Medulla oblongata (tissue), 1 donor: ENCODE results near the gene LIF.

Experiments used
- DNase-seq: peaks from one replicate; pipeline ENCODE4 v3.0.0-alpha.2; 2015; ENCODE audit errors: extremely low spot score

LIF gene

DNA sequence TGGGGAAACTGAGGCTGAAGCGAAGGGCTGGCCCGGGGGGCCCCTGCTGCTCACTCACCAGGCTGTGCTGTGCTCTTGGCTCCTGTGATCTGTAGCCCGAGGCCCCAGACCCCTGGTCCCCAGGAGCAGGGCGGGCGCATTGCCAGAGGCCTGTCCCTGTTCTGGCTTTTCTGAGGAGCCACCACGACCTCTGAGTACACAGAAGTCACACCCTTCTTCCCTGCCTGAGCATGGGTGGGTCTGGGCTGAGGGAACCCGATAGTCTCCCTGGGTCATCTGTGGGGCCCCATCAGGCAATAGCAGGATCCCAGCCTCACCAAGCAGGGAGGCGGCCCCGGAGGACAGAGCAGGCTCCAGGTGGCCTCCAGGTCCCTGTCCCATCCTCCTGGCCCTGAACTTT lies 37.6 kb upstream of the LIF start:
- no peak for DNase-seq

GRCh38 chr22:30283342-30283741 lies 36.8 kb upstream of the LIF start:
- DNase-seq, result no peak

DNA sequence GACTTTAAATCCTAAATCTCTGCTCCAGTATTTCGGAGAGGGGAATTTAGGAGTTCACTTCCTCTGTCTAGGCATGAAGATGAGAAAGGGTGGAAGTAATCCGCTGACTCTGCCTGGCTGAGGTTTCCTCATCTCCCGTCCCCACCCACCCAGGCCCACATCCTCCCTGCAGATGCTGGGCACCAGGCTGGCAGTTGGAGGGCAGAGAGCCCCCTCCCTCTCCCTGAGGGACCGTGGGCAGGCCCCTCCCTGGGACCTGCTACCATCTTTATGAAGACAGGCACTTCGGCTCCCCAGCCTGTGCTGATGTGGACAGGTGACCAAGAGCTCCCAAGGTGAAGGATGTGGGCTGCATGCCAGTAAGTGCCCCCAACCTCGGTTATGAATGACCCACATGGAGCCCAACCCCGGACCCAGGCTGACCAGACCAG lies 36.1 kb upstream of the LIF start:
- no peak for DNase-seq

GRCh38 chr22:30280505-30280904 lies 33.9 kb upstream of the LIF start:
- DNase-seq, result no peak

GRCh38 chr22:30279932-30280331 lies 33.4 kb upstream of the LIF start:
- DNase-seq, result no peak

- DNase-seq, result no peak
Observed at GRCh38 chr22:30279046-30279788, 32.7 kb upstream of the LIF start.

DNA sequence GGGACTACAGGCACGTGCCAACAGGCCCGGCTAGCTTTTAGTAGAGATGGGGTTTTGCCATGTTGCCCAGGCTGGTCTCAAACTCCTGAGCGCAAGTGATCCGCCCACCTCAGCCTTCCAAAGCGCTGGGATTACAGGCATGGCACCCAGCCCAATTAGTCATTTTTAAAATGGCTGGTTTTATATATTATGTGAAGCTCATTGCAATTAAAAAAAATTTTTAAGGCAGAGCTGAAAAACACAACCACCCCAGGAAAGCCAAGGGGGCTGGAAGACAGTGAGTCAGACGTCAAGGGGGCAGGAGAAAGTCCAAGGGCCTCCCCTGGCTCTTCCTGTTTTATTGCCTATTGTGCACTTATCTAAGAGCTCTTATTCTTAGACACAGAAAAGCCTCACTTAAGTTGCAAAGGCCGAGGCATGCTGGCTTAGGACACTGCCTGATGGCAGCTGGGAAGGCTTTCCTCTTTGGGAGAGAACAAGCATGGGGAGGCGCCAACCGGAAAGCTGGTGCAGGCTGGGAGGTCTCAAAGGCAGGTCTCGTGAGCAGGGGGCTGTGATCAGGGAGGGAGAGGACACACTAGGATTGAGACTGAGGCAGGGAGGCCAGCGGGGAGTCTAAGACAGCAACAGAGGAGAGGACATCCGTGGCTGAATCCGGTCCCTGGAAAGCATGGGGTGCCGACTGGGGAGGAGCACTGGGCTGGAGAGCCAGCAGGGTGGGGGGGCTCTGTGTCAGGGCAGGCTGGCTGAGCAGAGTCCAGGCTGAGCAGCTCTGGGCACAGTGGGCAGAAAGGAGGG lies 31.2 kb upstream of the LIF start:
- DNase-seq, result peak; percentile 54

DNA sequence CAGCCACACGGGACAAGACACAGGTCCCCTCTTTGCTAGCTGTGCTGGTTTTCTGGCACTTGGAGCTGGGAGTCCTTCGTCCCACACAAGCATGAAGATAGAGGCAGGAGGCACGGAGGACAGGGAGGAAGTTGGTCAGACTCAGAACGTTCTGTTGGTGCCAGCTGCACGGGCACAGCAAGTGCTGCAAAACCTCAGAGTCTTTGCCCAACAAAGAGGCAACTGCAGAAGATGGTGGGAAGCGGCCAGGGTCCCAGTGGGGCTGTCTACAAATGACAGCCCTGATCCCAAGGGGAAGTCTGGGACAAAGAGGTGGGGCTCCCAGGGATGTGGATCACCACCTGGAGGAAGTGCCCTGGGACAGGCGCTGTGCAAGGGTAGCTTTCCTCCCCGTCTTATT lies 29.5 kb upstream of the LIF start:
- no peak for DNase-seq

DNA sequence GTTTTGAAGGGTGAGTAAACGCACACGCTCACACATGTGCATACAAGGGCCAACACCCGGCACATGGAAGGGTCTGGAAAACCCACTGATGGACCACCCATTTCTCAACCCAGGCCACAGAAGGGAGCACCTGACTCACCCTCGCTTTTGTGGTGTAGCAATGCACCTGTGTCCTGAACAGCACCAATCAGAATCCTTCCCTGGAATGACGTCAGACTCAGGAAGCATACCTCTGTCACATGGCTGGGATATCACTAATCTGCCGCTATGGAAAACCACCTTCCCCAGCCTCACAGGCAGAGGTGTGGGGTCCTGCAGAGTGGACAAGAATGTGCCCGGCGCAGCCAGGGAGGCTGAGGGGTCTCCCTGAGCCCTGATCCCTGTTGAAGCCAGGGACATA lies 29.1 kb upstream of the LIF start:
- no peak for DNase-seq

DNA sequence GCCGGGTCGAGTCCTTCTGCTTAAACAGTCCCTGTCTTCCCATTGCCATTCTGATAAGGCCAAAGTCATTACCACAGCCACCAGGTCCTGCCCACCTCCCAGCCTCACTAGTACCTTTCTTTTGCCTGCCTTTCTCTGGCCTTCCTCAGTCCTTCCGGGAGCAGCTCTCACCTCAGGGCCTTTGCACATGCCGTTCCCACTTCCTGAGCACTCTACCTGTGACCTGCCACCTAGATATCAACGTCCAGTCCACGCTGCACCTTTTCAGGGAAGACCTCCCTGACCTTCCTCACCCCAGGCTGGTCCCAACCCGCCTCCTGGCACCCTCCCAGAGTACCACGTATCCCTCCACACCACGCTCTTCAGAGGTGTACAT lies 27.9 kb upstream of the LIF start:
- DNase-seq, result no peak

DNA sequence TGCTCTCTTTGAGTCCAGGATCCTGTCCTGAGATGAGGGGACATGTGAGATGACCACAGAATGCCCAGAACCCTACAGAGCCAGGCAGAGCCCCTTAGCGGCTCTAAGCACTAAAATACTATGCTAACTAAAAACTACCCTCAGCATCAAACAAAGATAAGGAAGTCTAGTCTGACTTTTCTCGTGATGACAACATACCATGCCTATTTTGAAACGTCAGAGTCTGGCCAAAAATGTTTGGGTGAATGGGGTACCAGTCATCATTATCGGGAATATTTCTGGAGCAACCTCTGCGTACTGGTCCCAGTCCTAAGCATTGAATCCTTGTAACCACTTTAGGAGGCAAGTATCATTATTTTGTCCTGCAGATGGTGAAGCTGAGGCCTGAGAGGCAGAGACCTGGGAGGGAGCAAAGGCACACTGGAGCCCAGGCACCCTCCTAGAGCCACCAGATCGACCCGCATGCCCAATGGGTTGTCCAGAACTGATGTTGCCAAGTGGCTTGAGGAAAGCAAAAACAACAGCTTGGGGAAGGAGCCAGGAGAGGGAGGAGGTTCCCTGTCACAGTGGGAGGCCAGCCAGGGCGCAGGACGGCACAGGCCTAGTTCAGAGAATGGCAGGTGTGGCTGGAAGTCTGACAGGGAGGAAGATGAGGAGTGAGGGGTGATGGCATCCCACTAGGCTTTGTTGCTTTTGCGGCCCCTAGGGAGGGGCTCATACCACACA lies 27.3 kb upstream of the LIF start:
- DNase-seq, result no peak

DNA sequence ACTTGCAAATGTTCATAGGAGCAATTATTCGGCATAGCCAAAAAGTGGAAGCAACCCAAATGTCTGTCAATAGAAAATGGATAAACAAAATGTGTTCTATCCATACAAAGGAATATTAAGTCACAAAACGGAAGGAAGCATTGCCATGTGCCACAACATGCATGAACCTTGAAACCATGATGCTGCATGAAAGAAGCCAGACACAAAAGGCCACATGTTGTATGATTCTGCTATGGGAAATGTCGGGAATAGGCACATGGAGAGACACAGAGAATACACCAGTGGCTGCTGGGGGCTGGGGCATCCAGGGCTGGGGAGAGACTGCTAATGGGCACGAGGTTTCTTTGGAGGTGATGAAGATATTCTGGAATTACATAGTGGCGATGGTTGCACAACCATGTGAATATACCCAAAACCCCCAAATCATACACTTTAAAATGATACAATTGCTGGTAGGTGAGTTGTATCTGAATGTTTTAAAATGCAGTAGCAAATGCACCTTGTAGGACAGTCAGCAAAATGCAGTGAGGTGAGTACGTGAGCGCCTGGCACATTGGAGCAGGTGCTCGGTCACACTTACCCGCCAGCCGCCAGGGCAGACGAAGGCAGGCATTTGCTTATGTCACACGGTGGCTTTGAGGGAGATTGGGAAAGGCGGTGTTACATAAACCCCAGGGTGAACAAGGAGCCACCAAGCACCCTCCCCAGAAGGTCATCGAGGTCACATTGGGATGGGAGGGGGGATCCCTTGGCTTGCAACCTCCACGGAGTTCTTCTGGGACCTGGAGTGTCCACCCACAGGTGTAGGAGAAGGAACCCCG lies 26.4 kb upstream of the LIF start:
- DNase-seq, result no peak

- DNase-seq, result peak; percentile 89
Observed at GRCh38 chr22:30270832-30271231, 24.3 kb upstream of the LIF start.

DNA sequence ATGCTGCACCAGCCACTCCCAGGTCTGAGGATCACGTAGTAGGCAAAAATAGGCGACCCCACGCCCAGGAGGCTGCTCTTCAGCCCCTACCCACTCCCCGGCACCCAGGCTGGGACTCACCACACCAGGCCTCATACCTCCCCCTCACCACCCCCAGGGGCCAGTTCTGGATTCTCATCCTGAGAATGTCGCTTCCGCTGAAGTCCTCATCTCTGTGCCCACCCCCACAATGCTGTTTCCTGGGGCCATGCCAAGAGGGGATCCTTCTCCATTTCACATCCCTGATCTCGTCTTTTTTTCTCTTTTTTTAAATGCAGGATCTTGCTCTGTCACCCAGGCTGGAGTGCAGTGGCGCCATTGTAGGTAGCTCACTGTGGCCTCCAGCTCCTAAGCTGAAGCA lies 21.8 kb upstream of the LIF start:
- no peak for DNase-seq

- no peak for DNase-seq
Observed at GRCh38 chr22:30267382-30268302, 21.1 kb upstream of the LIF start.

DNA sequence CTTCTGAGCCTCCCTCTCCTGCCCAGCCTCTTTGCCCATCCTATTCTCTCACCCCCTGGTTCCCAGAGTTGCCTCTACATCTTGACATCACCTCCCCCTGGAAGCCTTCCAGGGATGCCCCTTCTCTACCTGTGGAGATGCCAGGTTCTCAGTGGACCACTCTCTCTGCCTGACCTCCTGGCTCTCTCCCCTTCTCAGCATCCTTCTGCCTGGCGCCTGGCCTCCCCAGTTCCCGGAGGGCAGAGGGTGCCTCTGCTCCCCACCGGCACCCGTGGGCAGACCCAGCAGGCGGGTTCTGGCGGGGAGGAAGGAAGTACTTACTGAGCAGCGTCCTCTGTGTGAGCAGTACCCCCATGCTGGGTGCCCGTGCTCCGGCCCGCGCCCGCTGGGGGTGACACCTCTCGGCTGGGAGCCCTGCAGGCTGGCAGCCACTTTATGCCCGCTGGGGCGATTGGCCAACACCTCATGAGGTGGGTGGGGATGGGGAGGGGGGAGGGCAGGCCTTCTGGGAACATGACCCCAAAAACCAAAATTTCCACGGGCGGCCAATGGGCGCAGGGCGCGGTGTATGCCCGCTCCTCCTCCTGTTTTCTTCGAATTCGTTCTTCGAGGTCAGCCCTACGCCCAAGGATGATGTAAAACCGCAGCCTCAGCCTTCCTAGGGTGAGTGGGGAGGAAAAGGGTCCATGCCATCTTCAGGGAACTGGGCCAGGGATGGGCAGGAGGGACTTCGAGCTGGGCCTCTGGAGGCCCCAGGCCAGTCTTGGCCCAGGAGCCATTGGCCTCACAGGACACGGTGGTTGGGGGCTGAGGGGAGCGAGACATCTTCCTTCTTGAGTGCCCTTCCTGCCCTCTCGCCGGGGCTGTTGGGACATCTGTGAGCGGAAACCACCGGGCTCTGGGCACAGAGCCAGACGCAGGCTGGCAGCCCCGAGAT lies 20.2 kb upstream of the LIF start, which contains the start of gene OSM:
Gene OSM, minus strand, starts transcription at position 407 of the 937 bp plus-strand sequence. Its CDS starts 52 bp downstream, at position 355.
- peak; percentile 68 for DNase-seq

- DNase-seq, result peak; percentile 56
Observed at GRCh38 chr22:30265823-30266444, 19.4 kb upstream of the LIF start.

DNA sequence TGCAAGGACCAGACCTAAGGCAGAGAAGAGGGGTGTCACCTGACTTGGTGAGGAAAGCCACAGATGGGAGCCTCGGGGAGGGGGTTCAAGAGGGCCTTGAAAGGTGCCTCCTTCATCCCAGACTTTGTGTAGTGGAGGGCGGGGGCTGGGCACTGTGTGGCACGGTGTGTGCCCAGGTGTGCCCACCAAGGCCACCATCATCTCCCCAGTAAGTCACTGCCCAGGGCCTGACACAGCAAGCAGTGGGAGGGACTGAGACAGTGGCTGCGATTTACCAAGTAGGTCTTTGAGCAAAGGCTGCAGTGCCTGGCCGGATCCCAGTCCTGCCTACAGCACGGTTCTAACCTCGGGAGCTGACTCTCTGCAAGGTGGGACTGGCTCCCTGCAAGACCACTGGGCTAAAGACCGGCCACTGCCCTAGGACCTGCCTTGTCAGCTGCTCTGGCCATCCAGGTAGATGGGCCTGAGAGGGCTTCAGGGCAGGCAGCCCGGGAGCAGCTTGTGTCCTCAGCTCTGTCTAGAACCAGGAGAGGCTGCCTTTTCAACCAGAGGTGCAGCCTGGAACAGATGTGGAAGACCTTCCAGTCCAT lies 18.7 kb upstream of the LIF start:
- DNase-seq, result no peak

GRCh38 chr22:30263883-30264282 lies 17.3 kb upstream of the LIF start:
- no peak for DNase-seq
